Left lung (tissue), 10 donors: ENCODE results near the gene TWF2. TPM values are rescaled to one million over a fixed set of nuclear protein-coding genes. Genes with fewer than 3 reads are reported as not detected.

Source experiments
- ATAC-seq: fragments of 200-7000 bp; cut with Tn5 transposase; one replicate; pipeline ENCODE4 v1.9.1; 2020; ENCODE audit warnings: moderate library complexity
- DNase-seq, 4 donors: peaks; one replicate each; pipeline ENCODE4 v3.0.0-alpha.2; 2013 to 2020
- H3K27ac ChIP-seq, 2 donors: fragments of 200-600 bp; sonication (generic) in 1 of 2; one replicate each; pipeline versions ENCODE4 v1.5.0 to v1.8.0; 2020 to 2021
- H3K27me3 ChIP-seq, 2 donors: fragments of 200-600 bp; sonication (generic) in 1 of 2; one replicate each; pipeline versions ENCODE4 v1.5.0 to v1.8.0; 2020 to 2021
- H3K36me3 ChIP-seq, 2 donors: fragments of 200-600 bp; sonication (generic) in 1 of 2; one replicate each; pipeline versions ENCODE4 v1.5.0 to v1.8.0; 2020 to 2021
- H3K4me1 ChIP-seq, 2 donors: fragments of 200-600 bp; one replicate each; pipeline ENCODE4 v1.8.0; 2021
- H3K4me3 ChIP-seq, 2 donors: fragments of 200-600 bp; sonication (generic) in 1 of 2; one replicate each; pipeline versions ENCODE4 v1.5.0 to v1.8.0; 2020 to 2021; ENCODE audit warnings: mild to moderate bottlenecking in 1 of 2
- H3K9me3 ChIP-seq, 2 donors: fragments of 200-600 bp; sonication (generic) in 1 of 2; one replicate each; pipeline versions ENCODE4 v1.5.0 to v1.8.0; 2020 to 2021
- intact Hi-C, 2 donors: fragments of 100-400 bp; cut with DNase I; formaldehyde crosslinking; loops; one replicate each; pipeline versions ENCODE4 v1.11.2 to v1.14.2; 2022
- polyA plus RNA-seq, 6 donors: library from polyadenylated mRNA; unstranded; fragments of 120-200 nt; gene quantifications; one replicate each; pipeline ENCODE4 v1.2.1, GENCODE V29; 2013; ENCODE audit not compliant: insufficient read length in 6 of 6
- total RNA-seq, 2 donors: library from RNA; stranded (reverse); fragmentation: NEBNext Ultra II Directional; extraction: Animal tissue kit (Norgen Biotek cat#: 25700); gene quantifications; one replicate each; pipeline ENCODE4 v1.2.1, GENCODE V29; 2021
- TF ChIP-seq, protein P1 (sequence below), 2 donors: fragments of 200-600 bp; sonication (generic) in 1 of 2; IDR thresholded peaks; one replicate each; pipeline versions ENCODE4 v1.5.0 to v1.8.0; 2021; ENCODE audit warnings: antibody characterized with exemption in 2 of 2
- donor health status: DM: no; HTN: yes; CAD: no.
- donor health status: DM: no; HTN: no; CAD: no.

Gene TWF2
- total and polyA plus RNA-seq, 8 donors: 28.9 to 77.5 (median 32.4) TPM

DNA sequence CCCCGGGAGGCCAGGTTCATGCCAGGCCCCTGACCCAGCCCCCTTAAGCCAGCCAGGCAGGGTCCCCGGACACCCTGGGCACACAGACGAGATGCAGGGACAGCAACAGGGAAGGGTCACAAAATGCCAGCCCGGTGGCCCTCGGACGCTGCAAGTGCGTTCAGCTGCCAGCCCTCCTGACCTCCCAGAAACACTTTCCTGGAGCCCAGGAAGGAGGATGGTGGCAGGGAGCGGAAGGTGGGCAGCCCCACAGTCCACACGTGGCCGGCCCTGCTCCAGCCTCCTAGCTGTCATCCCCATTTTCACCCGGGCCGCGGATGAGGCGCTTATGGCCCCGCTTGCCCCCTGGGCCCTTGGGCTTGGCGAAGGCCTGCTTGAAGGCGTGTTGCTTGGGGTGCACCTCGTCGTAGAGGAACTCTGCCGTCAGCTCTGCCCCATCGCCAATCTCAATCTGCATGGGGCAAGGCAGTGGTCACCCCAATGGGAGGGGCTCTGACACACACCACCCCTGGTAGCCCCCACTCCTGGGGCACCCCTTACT, 10.1 kb downstream of the TWF2 start:
- peaks cover 0 to 70% of the 10 kb centered on the region in 2 donors for H3K36me3 ChIP-seq
- H3K27me3 ChIP-seq: no peaks in the 10 kb centered on the region
- intact Hi-C loops: loop anchor here in 1 of 2 donors (10.0 kb wide), 1 partner anchor 116 kb away; no protein-coding TSS in a partner anchor
- no peaks in the 10 kb centered on the region for H3K9me3 ChIP-seq
- no peak for DNase-seq
- H3K27ac ChIP-seq: no peak overlapping the region
- no peak for ATAC-seq
- no peak overlapping the region for H3K4me3 ChIP-seq
- peaks cover 0 to 33% of the 10 kb centered on the region in 2 donors for H3K4me1 ChIP-seq
- TF ChIP-seq, protein P1, sequence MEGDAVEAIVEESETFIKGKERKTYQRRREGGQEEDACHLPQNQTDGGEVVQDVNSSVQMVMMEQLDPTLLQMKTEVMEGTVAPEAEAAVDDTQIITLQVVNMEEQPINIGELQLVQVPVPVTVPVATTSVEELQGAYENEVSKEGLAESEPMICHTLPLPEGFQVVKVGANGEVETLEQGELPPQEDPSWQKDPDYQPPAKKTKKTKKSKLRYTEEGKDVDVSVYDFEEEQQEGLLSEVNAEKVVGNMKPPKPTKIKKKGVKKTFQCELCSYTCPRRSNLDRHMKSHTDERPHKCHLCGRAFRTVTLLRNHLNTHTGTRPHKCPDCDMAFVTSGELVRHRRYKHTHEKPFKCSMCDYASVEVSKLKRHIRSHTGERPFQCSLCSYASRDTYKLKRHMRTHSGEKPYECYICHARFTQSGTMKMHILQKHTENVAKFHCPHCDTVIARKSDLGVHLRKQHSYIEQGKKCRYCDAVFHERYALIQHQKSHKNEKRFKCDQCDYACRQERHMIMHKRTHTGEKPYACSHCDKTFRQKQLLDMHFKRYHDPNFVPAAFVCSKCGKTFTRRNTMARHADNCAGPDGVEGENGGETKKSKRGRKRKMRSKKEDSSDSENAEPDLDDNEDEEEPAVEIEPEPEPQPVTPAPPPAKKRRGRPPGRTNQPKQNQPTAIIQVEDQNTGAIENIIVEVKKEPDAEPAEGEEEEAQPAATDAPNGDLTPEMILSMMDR (IDR thresholded peaks at IDR 0.05): no peak

DNA sequence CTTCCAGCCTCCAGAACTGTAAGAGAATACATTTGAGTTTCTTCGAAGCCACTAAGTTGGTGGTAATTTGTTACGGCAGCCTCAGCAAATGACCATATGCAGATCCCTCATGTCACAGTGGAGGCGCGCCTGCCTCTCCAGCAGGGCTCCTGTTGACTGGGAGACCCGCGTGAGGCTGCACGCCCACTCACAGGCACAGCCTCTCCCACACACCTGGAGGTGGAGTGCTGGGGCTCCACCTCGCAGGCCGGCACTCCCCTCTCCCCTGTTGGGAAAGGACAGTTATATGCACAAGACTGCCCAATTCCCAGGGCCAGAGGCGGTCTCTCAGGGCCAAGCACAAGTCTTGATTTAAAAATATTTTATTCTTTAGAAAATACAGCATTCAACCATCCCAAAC, 10.7 kb downstream of the TWF2 start:
- no peaks in the 10 kb centered on the region for H3K27me3 ChIP-seq
- H3K4me3 ChIP-seq: no peak overlapping the region
- intact Hi-C loops: loop anchor here in 1 of 2 donors (10.0 kb wide), 1 partner anchor 117 kb away; no protein-coding TSS in a partner anchor
- H3K27ac ChIP-seq: no peak overlapping the region
- DNase-seq (no peak), ATAC-seq (no peak)
- peaks cover 0 to 68% of the 10 kb centered on the region in 2 donors for H3K36me3 ChIP-seq
- peaks cover 0 to 31% of the 10 kb centered on the region in 2 donors for H3K4me1 ChIP-seq
- no peaks in the 10 kb centered on the region for H3K9me3 ChIP-seq
- TF ChIP-seq, protein P1 (IDR thresholded peaks at IDR 0.05): no peak

DNA sequence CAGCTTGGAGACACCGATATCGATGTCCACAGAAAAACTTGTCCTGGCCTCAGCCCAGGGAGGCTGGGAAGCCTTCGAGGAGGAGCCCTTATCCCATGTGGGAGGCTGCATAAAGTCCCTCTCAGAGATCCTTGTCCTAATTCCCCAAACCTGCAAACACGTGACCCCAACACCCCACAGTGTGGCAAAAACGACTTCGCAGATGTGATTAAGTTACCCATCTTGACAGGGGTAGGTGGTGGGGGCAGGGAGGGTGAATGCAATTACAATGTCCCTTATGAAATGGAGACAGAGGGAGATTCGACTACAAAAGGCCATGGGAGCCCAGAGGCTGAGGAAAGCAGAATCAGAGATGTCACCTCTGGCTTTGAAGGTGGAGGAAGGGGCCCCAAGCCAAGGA, 11.2 kb downstream of the TWF2 start:
- Histone ChIP-seq H3K4me1 (peaks cover 0 to 27% of the 10 kb centered on the region in 2 donors), H3K36me3 (peaks cover 0 to 68% of the 10 kb centered on the region in 2 donors), H3K9me3 (no peaks in the 10 kb centered on the region), H3K4me3 (no peak overlapping the region), H3K27ac (no peak overlapping the region), H3K27me3 (no peaks in the 10 kb centered on the region)
- TF ChIP-seq, protein P1 (IDR thresholded peaks at IDR 0.05): no peak
- no peak for ATAC-seq
- intact Hi-C loops: loop anchor here in 1 of 2 donors (10.0 kb wide), 1 partner anchor 117 kb away; no protein-coding TSS in a partner anchor
- DNase-seq: no peak

DNA sequence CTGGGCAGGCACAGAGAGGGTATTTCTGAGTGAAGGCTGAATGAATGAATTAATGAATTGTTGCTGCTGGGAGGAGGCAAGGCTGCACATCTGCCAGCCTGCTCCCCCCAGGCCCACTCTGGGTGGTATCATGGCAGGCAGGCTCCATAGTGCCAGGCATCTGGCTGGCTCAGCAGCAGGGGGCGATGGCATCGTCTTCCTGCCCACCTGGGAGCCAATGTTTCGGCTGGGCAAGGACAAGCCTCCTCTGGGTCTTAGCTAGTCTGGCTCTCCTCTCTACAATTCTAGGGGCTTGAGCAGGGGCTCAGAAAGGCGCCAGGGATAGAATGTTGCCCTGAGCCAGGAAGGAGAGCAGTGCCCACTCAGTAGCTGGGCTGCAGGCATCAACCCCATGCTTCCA, 11.8 kb downstream of the TWF2 start:
- peaks cover 0 to 63% of the 10 kb centered on the region in 2 donors for H3K36me3 ChIP-seq

DNA sequence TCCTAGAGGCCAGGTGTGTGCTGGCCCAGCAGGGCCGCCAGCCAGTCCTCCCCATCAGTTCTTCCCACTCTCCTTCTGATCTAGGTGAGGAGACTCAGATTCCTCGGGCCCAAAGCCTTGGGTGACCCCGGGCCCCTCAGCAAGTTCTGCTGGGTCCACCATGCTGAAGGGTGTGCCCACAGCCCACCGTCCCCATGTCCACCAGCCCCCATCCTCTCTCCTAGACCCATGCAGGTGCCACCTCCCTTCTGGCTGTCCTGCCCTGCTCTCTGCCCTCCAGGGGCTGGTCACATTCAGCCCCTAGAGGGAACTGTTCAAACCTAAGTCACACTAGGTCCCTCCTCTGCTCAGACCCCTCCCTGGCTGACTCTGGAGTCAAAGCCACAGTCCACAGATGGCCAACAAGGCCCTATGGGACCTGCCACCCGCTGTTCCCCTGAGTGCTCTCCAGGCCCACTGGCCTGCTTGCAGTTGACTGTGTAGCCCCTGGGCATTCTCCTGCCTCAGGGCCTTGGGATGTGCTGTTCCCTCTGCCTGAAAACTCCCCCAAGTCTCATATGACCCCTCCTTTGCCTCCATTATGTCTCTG, 12.6 kb downstream of the TWF2 start:
- intact Hi-C loops: loop anchor here in 1 of 2 donors (10.0 kb wide), 1 partner anchor 118 kb away; no protein-coding TSS in a partner anchor
- Histone ChIP-seq H3K36me3 (peaks cover 0 to 62% of the 10 kb centered on the region in 2 donors), H3K9me3 (no peaks in the 10 kb centered on the region), H3K4me1 (peaks cover 0 to 28% of the 10 kb centered on the region in 2 donors), H3K27me3 (no peaks in the 10 kb centered on the region), H3K27ac (no peak overlapping the region), H3K4me3 (no peak overlapping the region)
- DNase-seq: no peak
- TF ChIP-seq, protein P1 (IDR thresholded peaks at IDR 0.05): no peak
- ATAC-seq: no peak

More for the DNA sequence above, 11.8 kb downstream of the TWF2 start:
- intact Hi-C loops: loop anchor here in 1 of 2 donors (10.0 kb wide), 1 partner anchor 118 kb away; no protein-coding TSS in a partner anchor
- DNase-seq (no peak), ATAC-seq (no peak)
- no peak overlapping the region for H3K27ac ChIP-seq
- peaks cover 0 to 30% of the 10 kb centered on the region in 2 donors for H3K4me1 ChIP-seq
- no peaks in the 10 kb centered on the region for H3K27me3 ChIP-seq
- H3K9me3 ChIP-seq: no peaks in the 10 kb centered on the region
- TF ChIP-seq, protein P1 (IDR thresholded peaks at IDR 0.05): no peak
- H3K4me3 ChIP-seq: no peak overlapping the region
